Ammon's horn (tissue), 1 donor: ENCODE results near the gene ATF6B.
"Not testable (repeated sequence)": the region's sequence is repeated elsewhere in the genome, so short reads cannot be mapped to it uniquely, and the experiment has no call there.

ENCODE experiments used
- DNase-seq: peaks from one replicate; pipeline ENCODE4 v3.0.0-alpha.2; 2016; ENCODE audit warnings: low spot score

Gene ATF6B

GRCh38 chr6:32081168-32081990, 46.7 kb downstream of the ATF6B start:
- DNase-seq: no peak

- DNase-seq: no peak
Measured at GRCh38 chr6:32079566-32080290, 48.3 kb downstream of the ATF6B start.

GRCh38 chr6:32076321-32076809, 51.7 kb downstream of the ATF6B start:
- no peak for DNase-seq

- DNase-seq: no peak
Measured at GRCh38 chr6:32075781-32076180, 52.3 kb downstream of the ATF6B start.

- no peak for DNase-seq
Measured at GRCh38 chr6:32074996-32075532, 53.0 kb downstream of the ATF6B start.

- no peak for DNase-seq
Measured at GRCh38 chr6:32073613-32074012, 54.4 kb downstream of the ATF6B start.

- DNase-seq: no peak
Measured at GRCh38 chr6:32073101-32073500, 54.9 kb downstream of the ATF6B start.

- no peak for DNase-seq
Measured at GRCh38 chr6:32070814-32071543, 57.1 kb downstream of the ATF6B start.

GRCh38 chr6:32069878-32070515, 58.0 kb downstream of the ATF6B start:
- no peak for DNase-seq

GRCh38 chr6:32069460-32069859, 58.6 kb downstream of the ATF6B start:
- no peak for DNase-seq

GRCh38 chr6:32068867-32069266, 59.2 kb downstream of the ATF6B start:
- no peak for DNase-seq

- DNase-seq: not testable (repeated sequence)
Measured at GRCh38 chr6:32068315-32068714, 59.7 kb downstream of the ATF6B start.

- DNase-seq: not testable (repeated sequence)
Measured at GRCh38 chr6:32067521-32067920, 60.5 kb downstream of the ATF6B start.
